HT-29 (cell line): ENCODE measurements around the gene PPP1R3C. TPM values are rescaled to one million over a fixed set of nuclear protein-coding genes. Genes with fewer than 3 reads are reported as not detected.

Experiments used
- total RNA-seq: library from RNA; depleted of rRNA; stranded (reverse); fragments of >200 nt; shearing (Covaris generic); gene quantifications from 2 replicates; pipeline ENCODE4 v1.2.3, GENCODE V29; 2014; rRNA removed

The PPP1R3C gene
- total RNA-seq, 1 experiment from 2014 or later, result not detected

Other genes starting within 250 kb of the PPP1R3C start
- gene HECTD2, start 222.7 kb downstream of the PPP1R3C start, total RNA-seq, result 1.7 and 3.7 TPM in 2 replicates
- gene TNKS2, start 165.4 kb upstream of the PPP1R3C start, total RNA-seq, result 14.0 and 15.5 TPM in 2 replicates